ENCODE data around the gene C9orf152. TPM values are rescaled to one million over a fixed set of nuclear protein-coding genes. Genes with fewer than 3 reads are reported as not detected.

Gene C9orf152
- total and polyA plus RNA-seq, 12 donors, result 0.13 TPM; not detected in 11

- no peaks in the 10 kb centered on the region for H3K36me3 ChIP-seq (replicated peaks in 1 of 2)
- WGBS, 4 donors, result 63 to 89% (median 80%) methylated on average over 2 of the region's 2 CpGs
- DNase-seq, result no peak
- no peak overlapping the region for H3K27ac ChIP-seq
- TF ChIP-seq CTCF (IDR thresholded peaks at IDR 0.05) (no peak), POLR2A (IDR thresholded peaks at IDR 0.05) (no peak)
- intact Hi-C loops (cut with DNase I), result loop anchor here in 1 of 2 donors (5.0 kb wide), 1 partner anchor 32 kb away; no protein-coding TSS in a partner anchor
- H3K4me1 ChIP-seq (replicated peaks in 1 of 2), result no peaks in the 10 kb centered on the region
- no peaks in the 10 kb centered on the region for H3K27me3 ChIP-seq
- no peaks in the 10 kb centered on the region for H3K9me3 ChIP-seq (replicated peaks in 1 of 3)
- H3K4me3 ChIP-seq, result no peak overlapping the region
These were observed 6.8 kb upstream of the C9orf152 start for GRCh38 chr9:110214586-110215355.

- DNase-seq, result no peak
- Histone ChIP-seq H3K4me3 (no peak overlapping the region), H3K27me3 (no peaks in the 10 kb centered on the region), H3K36me3 (replicated peaks in 1 of 2) (no peaks in the 10 kb centered on the region), H3K9me3 (replicated peaks in 1 of 3) (no peaks in the 10 kb centered on the region), H3K27ac (no peak overlapping the region), H3K4me1 (replicated peaks in 1 of 2) (no peaks in the 10 kb centered on the region)
- WGBS, 4 donors, result 77 to 85% (median 80%) methylated on average over 6 of the region's 6 CpGs
- intact Hi-C loops (cut with DNase I), result no loop called here
- TF ChIP-seq POLR2A (IDR thresholded peaks at IDR 0.05) (no peak), CTCF (IDR thresholded peaks at IDR 0.05) (no peak)
These were observed 6.1 kb upstream of the C9orf152 start for GRCh38 chr9:110214090-110214489.

- DNase-seq, result no peak
- TF ChIP-seq POLR2A (IDR thresholded peaks at IDR 0.05) (no peak), CTCF (IDR thresholded peaks at IDR 0.05) (no peak)
- Histone ChIP-seq H3K36me3 (replicated peaks in 1 of 2) (no peaks in the 10 kb centered on the region), H3K27me3 (no peaks in the 10 kb centered on the region), H3K27ac (no peak overlapping the region), H3K4me1 (replicated peaks in 1 of 2) (no peaks in the 10 kb centered on the region), H3K9me3 (replicated peaks in 1 of 3) (no peaks in the 10 kb centered on the region), H3K4me3 (no peak overlapping the region)
- 91 to 94% (median 94%) methylated on average over 9 to 10 of the region's 10 CpGs for WGBS, 4 donors
- intact Hi-C loops (cut with DNase I), result no loop called here
These were observed 5.6 kb upstream of the C9orf152 start for GRCh38 chr9:110213413-110214044.

GRCh38 chr9:110207071-110207641, 803 bp downstream of the C9orf152 start:
- H3K4me3 ChIP-seq, result no peak overlapping the region
- no peaks in the 10 kb centered on the region for H3K36me3 ChIP-seq (replicated peaks in 1 of 2)
- no peak overlapping the region for H3K27ac ChIP-seq
- H3K9me3 ChIP-seq (replicated peaks in 1 of 3), result no peaks in the 10 kb centered on the region
- no peak for DNase-seq
- intact Hi-C loops (cut with DNase I), result no loop called here
- WGBS, 4 donors, result 57 to 66% (median 59%) methylated on average over 5 to 6 of the region's 6 CpGs
- TF ChIP-seq CTCF (IDR thresholded peaks at IDR 0.05) (no peak), POLR2A (IDR thresholded peaks at IDR 0.05) (no peak)
- no peaks in the 10 kb centered on the region for H3K4me1 ChIP-seq (replicated peaks in 1 of 2)
- peaks cover 4% of the 10 kb centered on the region for H3K27me3 ChIP-seq

Data from adrenal gland (tissue), 12 donors.